Colon (tissue), 2 donors: ENCODE results near the gene GSK3A.

ENCODE experiments used
- FAIRE-seq: peaks from 2 replicates; lab custom pipeline; 2012; peaks lifted over from hg19 to GRCh38; lab: Jason Lieb, UNC
- donor health status: control.
- donor health status: control.

GSK3A gene

DNA sequence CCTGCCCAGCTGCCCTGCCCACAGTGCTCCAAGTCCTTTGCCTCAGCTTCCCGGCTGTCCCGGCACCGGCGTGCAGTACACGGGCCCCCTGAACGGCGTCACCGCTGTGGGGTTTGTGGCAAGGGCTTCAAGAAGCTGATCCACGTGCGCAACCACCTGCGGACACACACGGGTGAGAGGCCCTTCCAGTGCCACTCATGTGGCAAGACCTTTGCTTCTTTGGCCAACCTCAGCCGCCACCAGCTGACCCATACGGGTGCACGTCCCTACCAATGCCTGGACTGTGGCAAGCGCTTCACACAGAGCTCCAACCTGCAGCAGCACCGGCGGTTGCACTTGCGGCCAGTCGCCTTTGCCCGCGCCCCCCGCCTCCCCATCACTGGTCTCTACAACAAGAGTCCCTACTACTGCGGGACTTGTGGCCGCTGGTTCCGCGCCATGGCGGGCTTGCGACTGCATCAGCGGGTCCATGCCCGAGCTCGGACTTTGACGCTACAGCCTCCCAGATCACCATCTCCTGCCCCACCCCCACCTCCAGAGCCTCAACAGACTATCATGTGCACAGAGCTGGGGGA lies 16.6 kb downstream of the GSK3A start:
- no peak for FAIRE-seq

DNA sequence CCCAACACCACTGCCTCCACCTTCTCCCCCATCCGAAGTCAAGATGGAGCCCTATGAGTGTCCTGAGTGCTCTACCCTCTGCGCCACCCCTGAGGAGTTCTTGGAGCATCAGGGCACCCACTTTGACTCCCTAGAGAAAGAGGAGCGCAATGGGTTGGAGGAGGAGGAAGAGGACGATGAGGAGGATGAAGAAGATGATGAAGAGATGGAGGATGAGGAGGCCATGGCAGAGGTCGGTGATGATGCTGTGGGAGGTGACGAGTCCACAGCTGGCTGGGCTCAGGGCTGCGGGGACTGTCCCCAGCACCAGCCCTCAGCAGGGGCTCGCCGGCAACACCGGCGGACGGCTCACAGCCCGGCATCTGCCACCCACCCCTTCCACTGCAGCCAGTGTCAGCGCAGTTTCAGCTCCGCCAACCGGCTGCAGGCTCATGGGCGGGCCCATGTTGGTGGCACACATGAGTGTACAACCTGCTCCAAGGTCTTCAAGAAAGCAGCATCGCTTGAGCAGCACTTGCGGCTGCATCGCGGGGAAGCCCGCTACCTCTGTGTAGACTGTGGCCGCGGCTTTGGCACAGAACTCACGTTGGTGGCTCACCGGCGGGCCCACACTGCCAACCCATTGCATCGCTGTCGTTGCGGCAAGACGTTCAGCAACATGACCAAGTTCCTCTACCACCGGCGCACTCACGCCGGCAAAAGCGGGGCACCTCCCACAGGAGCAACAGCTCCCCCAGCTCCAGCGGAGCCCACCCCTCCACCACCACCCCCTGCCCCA lies 17.3 kb downstream of the GSK3A start:
- no peak for FAIRE-seq

GRCh38 chr19:42220751-42221097 lies 21.7 kb downstream of the GSK3A start:
- FAIRE-seq: no peak

DNA sequence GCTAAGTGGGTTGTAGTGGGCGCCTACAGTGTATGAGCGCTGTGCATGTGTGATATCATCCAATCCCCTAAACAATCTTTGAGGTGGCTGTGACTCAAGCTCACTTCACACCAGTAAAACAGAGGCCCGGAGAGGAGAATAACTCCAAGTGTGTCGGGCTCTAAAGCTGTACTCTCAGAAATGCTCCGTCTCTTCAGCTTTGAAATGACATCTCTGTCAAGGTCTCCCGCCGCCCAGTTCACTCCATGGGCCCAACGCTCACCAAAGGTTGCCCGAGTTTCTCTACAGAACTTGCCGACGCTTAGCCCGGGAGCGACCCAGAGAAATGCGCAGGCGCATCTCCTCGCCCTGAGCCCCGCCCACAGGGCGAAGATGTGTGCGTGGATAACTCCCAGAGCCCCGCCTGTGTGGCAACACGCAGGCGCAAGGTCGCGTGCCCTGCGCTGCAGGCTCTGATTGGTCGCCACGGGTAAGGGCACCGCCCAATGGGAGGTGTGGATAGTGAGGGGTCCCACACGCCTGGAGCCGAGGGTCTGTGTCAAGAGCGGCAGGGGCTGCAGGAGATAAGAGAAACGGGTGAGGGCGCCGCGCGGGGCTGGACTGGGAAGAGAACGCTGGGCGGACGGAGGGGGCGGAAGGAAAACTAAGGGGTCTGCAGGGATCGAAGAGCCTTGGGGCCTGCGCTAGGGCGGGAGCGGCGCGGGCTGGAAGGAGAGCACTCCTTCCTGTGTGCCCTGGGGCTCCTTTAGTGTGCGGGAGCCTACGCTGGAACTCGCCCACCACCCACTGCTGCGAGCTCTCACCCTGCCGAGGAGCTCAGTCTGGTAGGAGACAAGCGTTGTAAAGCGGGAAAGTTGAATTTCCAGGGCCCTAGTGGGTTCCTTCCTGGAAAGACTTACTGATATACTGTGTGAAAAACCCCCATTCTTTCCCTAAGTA lies 22.3 kb downstream of the GSK3A start, which contains the start of gene ZNF526:
Gene ZNF526, plus strand, starts transcription at position 501 of the 939 bp plus-strand sequence. CDS start 4,092 bp downstream, outside the sequence.
- no peak for FAIRE-seq

GRCh38 chr19:42217520-42218437 lies 24.6 kb downstream of the GSK3A start, which contains the start of gene DEDD2:
TSS of gene DEDD2 (minus strand) at chr19:42217677. CDS start at chr19:42217007, 670 bp downstream.
- no peak for FAIRE-seq

DNA sequence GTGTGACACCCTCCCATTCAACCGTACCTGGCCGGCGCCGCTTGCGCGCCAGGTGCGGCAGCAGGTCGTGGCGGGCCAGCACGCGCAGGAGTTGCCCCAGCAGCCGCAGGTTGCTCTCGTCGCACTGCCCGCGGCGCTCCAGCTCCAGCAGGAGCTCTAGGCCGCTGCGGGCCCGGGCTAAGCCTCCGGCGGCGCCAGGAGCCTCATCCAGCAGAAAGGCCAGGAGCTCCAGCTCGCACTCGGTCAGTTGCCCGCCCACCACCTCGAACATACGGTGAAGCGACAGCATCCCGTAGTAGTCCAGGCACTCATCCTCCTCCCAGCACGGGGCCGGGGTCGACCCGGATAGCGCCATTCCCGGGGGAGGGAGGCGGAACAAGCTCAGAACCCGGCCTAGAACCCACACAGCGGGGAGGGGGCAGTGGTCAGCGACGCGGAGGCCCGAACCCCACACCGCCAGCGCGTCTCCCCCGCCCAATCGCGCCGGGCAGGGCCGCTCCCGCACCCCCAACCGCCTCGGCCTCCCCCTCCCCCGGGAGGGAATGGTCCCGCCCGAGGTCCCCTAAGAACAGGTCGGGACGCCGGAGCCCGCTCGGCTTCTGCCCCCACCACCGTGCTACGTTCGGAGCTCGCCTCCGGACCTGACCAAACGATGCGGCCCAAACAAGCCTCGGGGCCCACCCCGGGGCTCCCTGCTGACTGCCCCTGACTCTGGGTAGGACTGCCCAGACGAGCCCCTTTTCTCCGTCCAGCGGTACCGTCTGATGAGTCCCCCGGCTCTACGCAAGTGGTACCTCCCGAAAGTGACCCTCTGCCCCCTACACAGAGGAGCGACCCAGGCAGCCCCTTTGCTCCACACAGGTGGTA lies 25.5 kb downstream of the GSK3A start:
- no peak for FAIRE-seq

- no peak for FAIRE-seq
Observed at GRCh38 chr19:42214810-42215485, 27.5 kb downstream of the GSK3A start.

DNA sequence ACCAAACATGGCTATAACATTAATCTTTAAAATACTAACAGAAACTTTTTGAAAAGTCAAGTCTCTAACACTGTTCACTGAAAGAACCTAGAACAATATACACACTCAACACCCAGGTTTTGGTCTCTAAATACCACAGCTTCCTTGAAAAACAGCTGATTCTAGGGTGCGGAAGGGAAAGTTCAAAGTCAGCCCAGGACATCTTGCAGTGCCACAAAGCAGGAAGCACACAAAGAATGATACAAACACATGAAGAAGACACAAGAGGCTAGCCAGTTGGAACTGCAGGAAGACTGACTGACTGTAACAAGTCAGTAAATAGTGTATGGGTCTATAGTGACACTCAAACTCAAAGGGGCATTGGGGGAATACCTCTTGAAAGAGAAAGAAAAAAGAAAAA lies 29.5 kb downstream of the GSK3A start:
- no peak for FAIRE-seq

DNA sequence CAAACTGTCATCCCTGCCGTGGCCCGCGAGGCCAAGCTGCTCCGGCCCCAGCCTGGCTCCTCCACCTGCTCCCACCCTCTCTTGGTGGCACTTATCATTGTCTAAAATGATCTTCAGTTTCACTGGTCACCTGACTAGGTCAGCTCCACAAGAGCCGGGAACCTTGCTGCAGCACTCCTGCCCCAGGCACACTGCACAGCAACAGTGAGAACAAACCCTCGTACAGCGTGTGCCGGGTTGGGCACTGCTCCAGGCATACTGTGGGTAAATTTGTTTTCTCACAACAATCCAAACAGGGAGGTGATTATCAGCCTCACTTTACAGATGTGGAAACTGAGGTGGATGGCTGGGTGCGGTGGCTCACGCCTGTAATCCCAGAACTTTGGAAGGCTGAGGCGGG lies 33.8 kb downstream of the GSK3A start:
- FAIRE-seq: no peak

DNA sequence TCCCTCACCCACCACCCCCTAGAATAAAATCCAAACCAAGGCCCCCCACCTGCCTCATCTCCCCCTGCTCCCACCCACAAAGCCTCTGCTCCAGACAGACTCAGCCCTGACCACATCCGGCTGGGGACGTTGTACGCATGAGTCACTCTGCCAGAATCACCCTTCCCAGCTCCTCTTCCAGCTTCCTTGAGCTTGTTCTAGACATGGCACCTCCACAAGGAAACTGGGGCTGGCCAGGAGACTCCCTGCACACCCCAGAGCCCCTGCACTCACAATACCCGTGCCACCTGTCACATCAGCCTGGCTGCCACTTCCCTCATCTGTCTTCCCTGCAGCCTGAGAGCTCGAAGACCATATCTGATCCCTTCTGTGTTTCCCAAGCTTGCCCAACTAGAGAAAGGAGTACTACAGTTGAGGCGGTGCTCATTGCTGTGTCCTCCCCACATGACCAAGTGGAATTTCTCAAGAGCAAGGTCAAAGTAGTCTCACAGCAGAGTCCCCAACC lies 34.6 kb downstream of the GSK3A start:
- FAIRE-seq: no peak

DNA sequence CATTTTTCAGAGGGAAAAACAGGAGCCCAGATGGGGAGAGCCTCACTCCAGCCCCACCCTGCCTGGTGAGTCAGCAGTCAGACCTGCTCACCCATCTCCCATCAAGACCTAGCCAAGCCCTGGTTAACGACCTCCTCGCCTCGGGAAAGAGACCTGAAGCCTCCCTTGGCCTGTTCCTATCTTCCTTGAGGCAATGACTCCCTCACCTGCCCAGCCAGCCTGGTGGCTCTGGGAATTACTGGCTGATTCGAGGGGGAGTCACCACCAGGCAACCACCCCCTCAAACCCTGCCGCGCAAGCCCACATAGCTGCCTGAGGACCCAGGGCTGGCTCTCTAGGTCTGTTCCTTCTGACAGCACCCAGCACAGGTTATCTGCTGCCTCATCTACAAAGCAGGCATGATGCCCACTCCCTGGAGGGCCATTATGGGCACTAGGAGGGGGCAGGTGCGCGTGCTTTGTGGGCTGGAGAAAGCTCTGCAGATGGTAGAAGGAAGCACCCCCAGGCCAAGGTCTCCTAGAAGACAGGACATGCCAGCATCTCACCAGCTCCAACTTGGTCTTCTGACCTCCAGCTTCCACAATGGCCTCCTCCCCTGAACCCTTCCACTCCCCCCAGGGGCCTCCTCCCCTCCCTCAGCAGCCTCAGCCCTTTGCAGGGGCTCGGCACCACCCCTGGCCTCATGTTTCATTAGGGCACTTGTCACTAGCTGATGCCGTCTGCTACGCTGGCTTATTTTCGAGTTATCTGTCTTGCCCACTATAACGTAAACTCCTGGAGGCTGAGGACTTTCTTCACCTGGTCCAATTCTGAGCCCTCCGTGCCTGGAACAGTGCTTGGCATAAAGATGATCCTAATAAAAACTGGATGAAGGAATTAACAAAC lies 35.3 kb downstream of the GSK3A start:
- no peak for FAIRE-seq

- FAIRE-seq: no peak
Observed at GRCh38 chr19:42204664-42205063, 37.7 kb downstream of the GSK3A start.

DNA sequence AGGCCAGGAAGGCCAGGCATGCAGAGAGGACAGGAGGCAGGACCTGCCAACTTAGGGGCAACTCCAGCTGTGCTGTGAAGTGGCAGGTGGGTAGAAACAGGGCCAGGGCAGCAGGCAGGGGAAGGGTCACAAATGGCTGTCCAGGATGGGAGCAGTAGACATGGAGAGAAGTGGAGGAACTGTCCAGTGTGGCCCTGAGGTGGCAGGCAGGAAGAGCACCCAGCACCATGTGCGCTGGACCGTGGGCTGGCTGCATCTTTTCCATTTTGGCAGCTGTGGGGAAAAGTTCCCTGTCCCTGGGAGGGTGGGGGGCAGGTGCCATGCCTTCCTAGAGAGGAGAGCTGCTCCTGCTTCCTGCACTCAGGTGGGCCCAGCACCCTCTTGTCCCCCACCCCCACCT lies 38.7 kb downstream of the GSK3A start:
- FAIRE-seq: no peak

DNA sequence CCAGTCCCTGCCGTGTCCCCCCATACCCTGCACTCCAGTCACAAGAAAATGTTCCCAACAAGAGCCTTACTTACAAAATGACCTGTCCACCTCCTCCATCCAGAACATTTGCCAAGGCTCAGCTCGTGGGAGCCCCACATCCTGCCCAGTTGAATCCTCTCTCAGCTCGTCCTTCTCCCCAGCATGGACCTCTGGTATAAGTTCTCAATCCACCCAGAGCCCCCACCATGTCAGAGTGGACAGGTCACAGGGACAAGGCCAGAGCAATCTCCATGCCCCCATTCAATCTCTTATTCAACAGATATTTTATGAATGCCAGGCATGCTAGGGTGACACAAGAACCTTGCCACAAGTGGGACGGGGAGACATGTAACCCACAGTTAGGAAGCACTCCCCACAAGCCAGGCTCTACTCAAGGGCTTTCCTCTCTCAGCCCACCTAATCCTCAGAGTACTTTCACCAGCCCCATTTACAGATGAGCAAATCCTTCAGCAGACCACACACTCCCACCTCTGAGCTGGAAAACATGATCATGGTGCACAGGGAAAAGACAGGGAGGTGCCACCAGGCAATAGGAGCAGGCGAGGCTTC lies 40.0 kb downstream of the GSK3A start:
- FAIRE-seq: no peak

DNA sequence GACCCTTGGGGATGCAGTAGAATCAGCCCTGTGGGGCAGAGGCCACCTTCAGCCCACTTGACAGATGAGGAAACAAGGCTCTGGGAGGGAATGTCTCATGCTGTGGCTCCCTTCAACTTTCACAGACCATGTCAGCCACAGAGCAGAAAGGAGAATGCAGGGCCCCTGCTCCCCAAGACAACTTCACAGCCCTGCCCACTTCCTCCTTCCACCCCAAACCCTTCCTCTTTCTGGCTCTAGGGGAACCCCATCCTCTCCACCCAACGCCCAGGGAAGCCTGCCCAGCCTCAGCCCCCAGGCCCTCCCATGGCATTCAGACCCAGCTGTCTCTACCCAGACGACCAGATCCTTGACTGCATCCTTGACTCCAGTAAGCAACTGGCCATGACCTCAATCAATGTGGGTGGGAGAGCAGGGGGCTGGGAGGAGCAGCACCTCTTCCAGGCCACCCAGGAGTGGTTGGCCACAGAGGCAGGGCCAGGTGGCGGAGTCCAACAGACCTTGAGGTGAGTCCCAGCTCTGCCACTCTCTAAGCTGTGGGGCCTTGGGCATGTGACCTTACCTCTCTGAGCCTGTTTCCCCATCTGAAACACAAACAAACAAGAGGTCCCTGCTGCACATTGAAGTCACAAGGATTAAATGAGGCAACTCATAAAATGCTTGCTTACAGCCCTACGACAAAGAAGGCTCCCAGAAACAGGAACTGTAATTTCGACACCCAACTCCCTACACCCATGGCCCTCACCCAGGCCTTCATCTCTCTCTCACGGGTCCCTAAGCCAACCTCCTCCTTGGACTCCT lies 40.7 kb downstream of the GSK3A start:
- no peak for FAIRE-seq

GRCh38 chr19:42200116-42200715 lies 42.2 kb downstream of the GSK3A start:
- FAIRE-seq: no peak
